ENCODE data around the gene B4GALNT4. TPM values are rescaled to one million over a fixed set of nuclear protein-coding genes. Genes with fewer than 3 reads are reported as not detected.

The B4GALNT4 gene
- total RNA-seq, 2 donors from 2014 or later: 0.39 TPM; not detected in 1

DNA sequence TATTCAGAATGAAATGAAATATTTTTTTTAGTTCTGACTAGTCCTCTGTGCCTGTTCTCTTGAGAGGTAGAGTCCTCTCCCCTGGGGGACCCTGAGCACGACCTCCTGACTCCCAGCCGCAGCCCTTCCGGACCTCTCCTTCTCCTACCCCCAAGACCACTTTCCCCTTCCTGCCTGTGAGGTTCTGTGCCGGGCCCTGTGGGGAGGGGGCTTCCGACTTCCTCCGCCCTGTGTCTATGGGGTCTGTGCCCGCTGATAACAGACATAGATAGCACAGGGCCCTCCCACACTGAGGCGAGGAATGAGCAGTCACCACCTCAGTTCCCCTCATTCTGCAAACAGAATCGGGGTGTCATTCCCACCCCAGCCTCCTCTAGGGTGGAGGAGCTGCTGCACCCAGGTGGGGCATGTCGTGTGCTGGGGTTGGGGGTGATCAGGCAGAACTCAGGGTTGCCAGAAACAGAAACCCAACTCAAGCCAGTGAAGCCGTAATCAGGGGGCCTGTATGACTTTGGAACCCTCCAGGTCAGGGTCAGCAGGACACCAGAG lies 12.9 kb downstream of the B4GALNT4 start:
- no peak for DNase-seq (ENCODE audit: low spot score)
- H3K4me3 ChIP-seq: no peak overlapping the region
- H3K27ac ChIP-seq: no peak overlapping the region
- no peaks in the 10 kb centered on the region for H3K27me3 ChIP-seq
- TF ChIP-seq, protein P1, sequence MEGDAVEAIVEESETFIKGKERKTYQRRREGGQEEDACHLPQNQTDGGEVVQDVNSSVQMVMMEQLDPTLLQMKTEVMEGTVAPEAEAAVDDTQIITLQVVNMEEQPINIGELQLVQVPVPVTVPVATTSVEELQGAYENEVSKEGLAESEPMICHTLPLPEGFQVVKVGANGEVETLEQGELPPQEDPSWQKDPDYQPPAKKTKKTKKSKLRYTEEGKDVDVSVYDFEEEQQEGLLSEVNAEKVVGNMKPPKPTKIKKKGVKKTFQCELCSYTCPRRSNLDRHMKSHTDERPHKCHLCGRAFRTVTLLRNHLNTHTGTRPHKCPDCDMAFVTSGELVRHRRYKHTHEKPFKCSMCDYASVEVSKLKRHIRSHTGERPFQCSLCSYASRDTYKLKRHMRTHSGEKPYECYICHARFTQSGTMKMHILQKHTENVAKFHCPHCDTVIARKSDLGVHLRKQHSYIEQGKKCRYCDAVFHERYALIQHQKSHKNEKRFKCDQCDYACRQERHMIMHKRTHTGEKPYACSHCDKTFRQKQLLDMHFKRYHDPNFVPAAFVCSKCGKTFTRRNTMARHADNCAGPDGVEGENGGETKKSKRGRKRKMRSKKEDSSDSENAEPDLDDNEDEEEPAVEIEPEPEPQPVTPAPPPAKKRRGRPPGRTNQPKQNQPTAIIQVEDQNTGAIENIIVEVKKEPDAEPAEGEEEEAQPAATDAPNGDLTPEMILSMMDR (IDR thresholded peaks at IDR 0.05): no peak
- no peaks in the 10 kb centered on the region for H3K36me3 ChIP-seq
- H3K9me3 ChIP-seq: peaks cover 0 to 11% of the 10 kb centered on the region in 2 donors
- H3K4me1 ChIP-seq: no peaks in the 10 kb centered on the region

DNA sequence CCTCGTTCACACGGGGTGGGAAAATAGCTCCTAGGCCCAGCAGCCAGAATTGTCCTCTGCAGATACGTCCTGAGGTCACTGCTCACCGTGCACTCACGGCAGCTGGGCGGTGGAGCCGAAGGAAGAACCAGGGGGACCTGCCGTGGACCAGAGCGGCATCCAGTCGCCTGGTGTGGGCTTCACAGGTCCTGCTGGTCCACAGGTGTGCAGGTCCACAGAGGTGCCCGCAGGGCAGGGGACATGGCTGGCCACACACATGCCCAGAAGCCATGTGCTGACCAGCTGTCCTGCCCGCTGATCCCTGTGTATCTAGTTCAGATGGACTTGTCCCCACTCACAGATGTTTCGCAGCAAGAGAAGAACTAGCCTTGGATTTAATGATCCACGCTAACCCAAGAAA lies 14.1 kb downstream of the B4GALNT4 start:
- TF ChIP-seq, protein P1 (IDR thresholded peaks at IDR 0.05): no peak

DNA sequence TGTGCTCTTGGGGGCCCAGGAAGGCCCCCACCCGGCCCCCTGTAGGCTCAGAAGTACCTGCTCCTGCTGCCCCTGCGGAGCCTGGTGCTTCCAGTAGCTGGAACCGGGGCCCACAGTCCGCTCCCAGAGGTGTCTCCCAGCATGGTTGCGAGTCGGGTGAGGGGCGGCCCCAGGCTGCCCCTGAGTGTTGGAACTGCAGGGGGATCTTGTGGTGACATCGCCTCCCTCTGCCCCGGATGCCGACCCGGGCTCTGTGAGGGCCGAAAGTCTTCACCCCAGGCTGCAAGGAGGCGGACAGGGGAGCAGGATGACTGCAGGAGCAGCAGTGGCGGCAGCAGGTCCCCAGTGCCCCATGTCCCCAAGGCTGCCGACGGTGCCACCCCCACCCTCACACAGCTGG lies 15.2 kb downstream of the B4GALNT4 start:
- Histone ChIP-seq H3K9me3 (peaks cover 0 to 11% of the 10 kb centered on the region in 2 donors), H3K36me3 (no peaks in the 10 kb centered on the region), H3K27me3 (no peaks in the 10 kb centered on the region), H3K4me3 (no peak overlapping the region), H3K27ac (no peak overlapping the region), H3K4me1 (no peaks in the 10 kb centered on the region)
- no peak for DNase-seq (ENCODE audit: low spot score)
- TF ChIP-seq, protein P1 (IDR thresholded peaks at IDR 0.05): no peak

More for the DNA sequence above, 14.1 kb downstream of the B4GALNT4 start:
- peaks cover 0 to 11% of the 10 kb centered on the region in 2 donors for H3K9me3 ChIP-seq
- no peak for DNase-seq (ENCODE audit: low spot score)
- no peak overlapping the region for H3K27ac ChIP-seq
- H3K4me1 ChIP-seq: no peaks in the 10 kb centered on the region
- no peaks in the 10 kb centered on the region for H3K27me3 ChIP-seq
- no peak overlapping the region for H3K4me3 ChIP-seq
- H3K36me3 ChIP-seq: no peaks in the 10 kb centered on the region

DNA sequence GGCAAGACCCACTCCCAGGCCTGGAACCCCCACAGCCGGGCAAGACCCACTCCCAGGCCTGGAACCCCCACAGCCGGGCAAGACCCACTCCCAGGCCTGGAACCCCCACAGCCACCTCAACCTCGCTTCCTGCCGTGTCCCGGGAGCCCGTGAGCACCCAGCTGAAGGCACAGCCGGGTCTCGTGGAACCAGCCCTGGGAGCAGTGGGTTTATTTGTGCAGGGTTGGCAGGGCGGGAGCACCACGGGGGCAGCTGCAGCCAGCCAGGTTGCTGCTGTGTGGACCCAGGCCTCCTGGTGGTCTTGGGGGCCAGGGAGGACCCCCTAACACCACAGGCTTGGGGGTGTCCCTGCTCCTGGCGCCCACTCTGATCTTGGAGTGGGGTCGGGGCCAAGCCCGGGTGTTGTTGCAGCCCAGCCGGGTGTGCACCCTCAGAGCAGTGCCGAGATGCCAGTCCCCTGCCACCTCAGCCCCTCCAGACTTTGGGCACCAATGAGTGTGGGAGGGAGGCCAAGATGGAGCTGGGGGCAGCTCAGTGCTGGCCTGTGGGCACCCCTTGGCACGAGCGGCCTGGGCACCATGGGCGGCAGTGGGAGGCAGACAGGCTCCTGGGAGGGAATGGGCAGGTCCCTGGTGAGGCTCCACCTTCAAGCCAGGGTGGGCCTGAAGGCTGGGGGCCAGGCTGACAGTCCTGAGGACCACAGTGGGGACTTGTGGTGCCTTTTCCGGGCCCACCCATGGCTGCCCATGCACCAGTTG lies 16.5 kb downstream of the B4GALNT4 start:
- H3K4me1 ChIP-seq: no peaks in the 10 kb centered on the region
- no peak for DNase-seq (ENCODE audit: low spot score)
- no peak overlapping the region for H3K27ac ChIP-seq

DNA sequence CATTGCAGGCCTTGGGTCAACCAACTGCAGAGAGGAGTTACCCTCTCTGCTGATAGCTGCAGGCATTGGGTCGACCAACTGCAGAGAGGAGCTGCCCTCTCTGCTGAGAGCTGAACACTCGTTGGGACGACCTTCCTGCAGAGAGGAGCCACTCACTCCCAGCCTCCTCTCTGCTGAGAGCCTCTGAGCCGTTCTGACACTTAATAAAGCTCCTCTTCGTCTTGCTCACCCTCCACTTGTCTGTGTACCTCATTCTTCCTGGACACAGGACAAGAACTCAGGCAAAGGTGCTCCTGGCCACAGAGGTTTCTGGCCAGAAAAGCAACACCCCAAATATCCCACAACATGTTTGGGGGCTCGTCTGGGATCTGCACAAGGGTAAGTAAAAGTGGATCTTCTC lies 17.2 kb downstream of the B4GALNT4 start:
- no peaks in the 10 kb centered on the region for H3K36me3 ChIP-seq
- peaks cover 0 to 11% of the 10 kb centered on the region in 2 donors for H3K9me3 ChIP-seq
- TF ChIP-seq, protein P1 (IDR thresholded peaks at IDR 0.05): no peak
- H3K4me3 ChIP-seq: no peak overlapping the region
- no peaks in the 10 kb centered on the region for H3K27me3 ChIP-seq
- no peaks in the 10 kb centered on the region for H3K4me1 ChIP-seq
- no peak overlapping the region for H3K27ac ChIP-seq
- no peak for DNase-seq (ENCODE audit: low spot score)

More for the DNA sequence above, 16.5 kb downstream of the B4GALNT4 start:
- H3K27me3 ChIP-seq: no peaks in the 10 kb centered on the region
- H3K4me3 ChIP-seq: no peak overlapping the region
- TF ChIP-seq, protein P1 (IDR thresholded peaks at IDR 0.05): no peak
- H3K9me3 ChIP-seq: peaks cover 0 to 11% of the 10 kb centered on the region in 2 donors
- no peaks in the 10 kb centered on the region for H3K36me3 ChIP-seq
